Vagina (tissue), 2 donors: ENCODE results near the gene SOD3. TPM values are rescaled to one million over a fixed set of nuclear protein-coding genes. Genes with fewer than 3 reads are reported as not detected.

Experiments used
- DNase-seq, 2 donors: peaks; one replicate each; pipeline ENCODE4 v3.0.0-alpha.2; 2017; ENCODE audit errors: extremely low spot score in 2 of 2
- H3K27ac ChIP-seq: fragments of 200-600 bp; sonication (generic); one replicate; pipeline ENCODE4 v1.5.1; 2019
- H3K27me3 ChIP-seq: fragments of 200-600 bp; sonication (generic); one replicate; pipeline ENCODE4 v1.5.1; 2019
- H3K36me3 ChIP-seq, 2 donors: fragments of 200-600 bp; sonication (generic); one replicate each; pipeline ENCODE4 v1.5.1; 2017 to 2019
- H3K4me1 ChIP-seq: fragments of 200-600 bp; sonication (generic); one replicate; pipeline ENCODE4 v1.5.1; 2019
- H3K4me3 ChIP-seq, 2 donors: fragments of 200-600 bp; sonication (generic); 1 replicate in 1 of 2; 2 replicates in 1 of 2; pipeline ENCODE4 v1.5.1; 2016 to 2019
- H3K9me3 ChIP-seq: fragments of 200-600 bp; sonication (generic); one replicate; pipeline ENCODE4 v1.5.1; 2019
- CTCF ChIP-seq, 3 experiments: fragments of 450-650 bp in 2 of 3; fragments of 200-600 bp in 1 of 3; sonication (generic) in 1 of 3; IDR thresholded peaks; one replicate each; pipeline ENCODE4 v1.5.1; 2017 to 2019; ENCODE audit warnings: antibody characterized with exemption in 3 of 3, mild to moderate bottlenecking in 2 of 3, moderate library complexity in 2 of 3
- POLR2A ChIP-seq, 2 donors: fragments of 450-650 bp; IDR thresholded peaks; one replicate each; pipeline ENCODE4 v1.6.1; 2017; ENCODE audit warnings: antibody characterized with exemption in 2 of 2, mild to moderate bottlenecking in 2 of 2, moderate library complexity in 2 of 2
- POLR2AphosphoS5 ChIP-seq, 2 donors: sonication (generic); formaldehyde crosslinking; IDR thresholded peaks; one replicate each; pipeline ENCODE4 v1.9.0; 2017; ENCODE audit warnings: antibody characterized with exemption in 2 of 2, mild to moderate bottlenecking in 2 of 2, low read depth in 1 of 2; ENCODE audit not compliant: insufficient read depth in 1 of 2
- intact Hi-C: fragments of 100-400 bp; cut with DNase I; formaldehyde crosslinking; loops from one replicate; pipeline ENCODE4 v1.15.1; 2023
- small RNA-seq: library from RNA; depleted of rRNA; stranded (forward); fragments of <200 nt; gene quantifications from one replicate; pipeline ENCODE3, GENCODE V24; 2016
- total RNA-seq: library from RNA; depleted of rRNA; stranded (reverse); fragments of >200 nt; gene quantifications from one replicate; pipeline ENCODE4 v1.2.3, GENCODE V29; 2016

The SOD3 gene
- total RNA-seq, 1 donor from 2014 or later: 280 TPM

DNA sequence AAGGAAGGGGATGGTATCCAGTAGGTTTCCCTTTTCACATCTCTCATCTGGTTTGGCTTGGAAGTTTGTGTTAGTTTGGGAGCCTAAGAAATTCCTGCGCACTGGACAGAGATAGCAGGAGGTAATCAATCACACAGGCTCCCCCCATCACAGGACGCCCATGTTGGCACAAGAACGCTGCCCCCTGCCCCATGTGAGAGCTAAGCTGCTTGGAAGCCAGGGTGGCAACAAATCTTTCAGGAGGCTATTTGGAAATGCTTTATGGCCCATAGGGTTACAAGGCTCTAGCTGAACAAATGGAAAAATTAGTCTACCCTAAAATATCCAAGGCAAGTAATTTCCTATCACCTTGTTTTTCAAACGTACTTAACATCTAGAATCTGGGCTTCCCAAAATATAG, 54.0 kb downstream of the SOD3 start:
- H3K27ac ChIP-seq: peak overlapping the region; percentile 92
- intact Hi-C loops: no loop called here

DNA sequence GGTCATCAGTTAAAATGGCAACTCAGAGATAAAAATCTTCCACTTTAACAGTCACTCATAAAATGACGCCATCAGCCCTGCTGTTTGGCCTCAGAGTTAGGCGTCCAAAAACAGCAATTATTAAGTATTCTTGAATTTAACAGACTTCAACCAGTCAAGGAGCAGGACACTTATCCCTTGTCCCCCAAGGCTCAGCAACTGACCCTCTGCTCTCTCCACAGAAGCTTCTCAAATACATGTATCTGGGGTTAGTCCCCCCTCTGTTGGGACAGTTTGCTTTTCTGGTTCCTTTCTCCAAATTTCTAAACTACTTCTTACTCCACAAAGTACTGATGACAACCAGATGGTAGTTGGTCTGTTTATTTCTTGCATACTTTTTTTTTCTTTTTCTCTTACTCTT, 54.4 kb downstream of the SOD3 start:
- H3K27me3 ChIP-seq: no peaks in the 10 kb centered on the region
- no peak overlapping the region for H3K4me3 ChIP-seq
- intact Hi-C loops: loop anchor here (10.0 kb wide), 1 partner anchor 55 kb away; the partner anchor contains the start of gene SOD3
- H3K36me3 ChIP-seq: no peaks in the 10 kb centered on the region
- no peaks in the 10 kb centered on the region for H3K9me3 ChIP-seq
- H3K4me1 ChIP-seq: peaks cover 25% of the 10 kb centered on the region
- H3K27ac ChIP-seq: peak overlapping the region; percentile 92
- no peak for DNase-seq
- TF ChIP-seq POLR2A (IDR thresholded peaks at IDR 0.05) (no peak), POLR2AphosphoS5 (IDR thresholded peaks at IDR 0.05; ENCODE audit: insufficient read depth in 1 of 2, low read depth in 1 of 2) (no peak)

More for the DNA sequence above, 54.0 kb downstream of the SOD3 start:
- no peak for DNase-seq
- no peaks in the 10 kb centered on the region for H3K36me3 ChIP-seq
- TF ChIP-seq POLR2A (IDR thresholded peaks at IDR 0.05) (no peak), POLR2AphosphoS5 (IDR thresholded peaks at IDR 0.05; ENCODE audit: insufficient read depth in 1 of 2, low read depth in 1 of 2) (no peak), CTCF (IDR thresholded peaks at IDR 0.05) (no peak)
- H3K4me1 ChIP-seq: peaks cover 25% of the 10 kb centered on the region
- no peak overlapping the region for H3K4me3 ChIP-seq
- H3K27me3 ChIP-seq: no peaks in the 10 kb centered on the region
- no peaks in the 10 kb centered on the region for H3K9me3 ChIP-seq

Small RNAs within 50 kb of the gene (small RNA-seq; reads per million reads assigned to genes)
- not detected for gene AC006390.1

Other genes starting within 250 kb of the SOD3 start
- 140 TPM for gene DHX15, start 211.0 kb upstream of the SOD3 start, total RNA-seq
- 16.7 TPM for gene CCDC149, start 117.5 kb downstream of the SOD3 start, total RNA-seq
- gene LGI2, start 235.4 kb downstream of the SOD3 start, total RNA-seq: 0.98 TPM